Stomach (tissue), 9 donors: ENCODE data around the gene CXCL12. TPM values are rescaled to one million over a fixed set of nuclear protein-coding genes. Genes with fewer than 3 reads are reported as not detected.

Experiments used
- DNase-seq, 2 donors: peaks; one replicate each; pipeline versions ENCODE4 v3.0.0 to v3.0.0-alpha.2; 2013 to 2019
- H3K27ac ChIP-seq, 5 donors: fragments of 200-600 bp in 4 of 5; sonication (generic) in 4 of 5; one replicate each; pipeline ENCODE4 v1.5.1; 2013 to 2019; ENCODE audit warnings: mild to moderate bottlenecking in 1 of 5, moderate library complexity in 1 of 5
- H3K27me3 ChIP-seq, 3 donors: fragments of 200-600 bp; sonication (generic); one replicate each; pipeline ENCODE4 v1.5.1; 2017 to 2019; ENCODE audit warnings: mixed run types in 1 of 3
- H3K36me3 ChIP-seq, 4 donors: fragments of 200-600 bp; sonication (generic); 1 replicate in 3 of 4; 2 replicates in 1 of 4; pipeline ENCODE4 v1.5.1; 2016 to 2019
- H3K4me1 ChIP-seq, 4 donors: fragments of 200-600 bp; sonication (generic); one replicate each; pipeline ENCODE4 v1.5.1; 2016 to 2019
- H3K4me3 ChIP-seq, 4 donors: fragments of 200-600 bp; sonication (generic) in 3 of 4; one replicate each; pipeline ENCODE4 v1.5.1; 2016 to 2019; ENCODE audit warnings: mild to moderate bottlenecking in 1 of 4
- H3K9me3 ChIP-seq, 4 donors: fragments of 200-600 bp; sonication (generic); one replicate each; pipeline ENCODE4 v1.5.1; 2016 to 2019
- CTCF ChIP-seq, 7 experiments: fragments of 450-650 bp in 4 of 7; fragments of 200-600 bp in 3 of 7; sonication (generic) in 3 of 7; IDR thresholded peaks; one replicate each; pipeline ENCODE4 v1.5.1; 2016 to 2019; ENCODE audit warnings: antibody characterized with exemption in 7 of 7, control low read depth in 2 of 7, mild to moderate bottlenecking in 1 of 7
- EP300 ChIP-seq: sonication (generic); formaldehyde crosslinking; IDR thresholded peaks from one replicate; pipeline ENCODE4 v1.6.1; 2017; ENCODE audit warnings: antibody characterized with exemption
- POLR2A ChIP-seq, 4 donors: fragments of 450-650 bp; IDR thresholded peaks; one replicate each; pipeline ENCODE4 v1.6.1; 2016; ENCODE audit warnings: antibody characterized with exemption in 4 of 4, control low read depth in 2 of 4, mild to moderate bottlenecking in 1 of 4, moderate library complexity in 1 of 4
- POLR2AphosphoS5 ChIP-seq, 3 donors: sonication (generic); formaldehyde crosslinking; IDR thresholded peaks; one replicate each; pipeline ENCODE4 v1.6.1; 2016; ENCODE audit warnings: antibody characterized with exemption in 3 of 3
- WGBS, 5 donors: extraction: QIAGEN DNeasy Blood & Tissue Kit in 3 of 5; methylation state at CpG; one replicate each; pipeline versions ENCODE4 v1.1.5 to v1.1.7; 2013 to 2018; 5-methylcytosine and 5-hydroxymethylcytosine counted together
- intact Hi-C: fragments of 100-400 bp; cut with DNase I; formaldehyde crosslinking; loops from one replicate; pipeline ENCODE4 v1.15.1; 2023; ENCODE audit warnings: low total_unique reads
- polyA plus RNA-seq, 3 donors: library from polyadenylated mRNA; stranded (reverse); fragments of 200-250 nt; gene quantifications; one replicate each; pipeline ENCODE4 v1.2.3, GENCODE V29; 2013
- total RNA-seq, 5 donors: library from RNA; depleted of rRNA; stranded (reverse); fragments of >200 nt; gene quantifications; one replicate each; pipeline versions ENCODE4 v1.1.0 to v1.2.3, GENCODE V29; 2014 to 2016
- donor health status: healthy with polysubstance abuse.
- donor health status: Bipolar disorder and iron deficiency.
- donor health status: healthy.

Gene CXCL12
- total and polyA plus RNA-seq, 8 donors: 5.8 to 52.3 (median 12.9) TPM

DNA sequence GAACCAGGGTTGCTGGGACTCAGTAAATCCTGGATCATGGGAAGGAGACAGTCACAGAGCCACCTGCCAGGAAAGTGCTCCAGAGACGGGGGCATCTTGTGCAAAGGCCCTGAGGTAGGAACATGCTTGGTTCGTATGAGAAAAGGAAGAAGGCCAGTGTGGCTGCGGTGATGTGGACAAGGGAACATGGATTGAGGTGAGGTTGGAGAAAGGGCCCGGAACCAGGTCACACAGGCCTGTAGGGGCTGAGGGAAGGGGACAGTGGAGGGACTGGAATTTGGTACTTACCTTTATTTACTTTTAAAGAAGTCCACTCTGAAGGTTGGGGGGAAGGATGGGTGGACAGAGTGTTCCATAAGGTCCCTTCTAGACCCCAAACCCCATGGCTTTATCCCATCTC, 32.9 kb upstream of the CXCL12 start:
- intact Hi-C loops: no loop called here
- no peak for DNase-seq
- TF ChIP-seq EP300 (no peak), CTCF (IDR thresholded peaks at IDR 0.05) (no peak), POLR2AphosphoS5 (IDR thresholded peaks at IDR 0.05) (no peak), POLR2A (IDR thresholded peaks at IDR 0.05) (no peak)
- Histone ChIP-seq H3K4me3 (no peak overlapping the region), H3K9me3 (peaks cover 0 to 8% (median 2%) of the 10 kb centered on the region in 4 donors), H3K36me3 (no peaks in the 10 kb centered on the region), H3K27me3 (no peaks in the 10 kb centered on the region), H3K4me1 (no peaks in the 10 kb centered on the region), H3K27ac (no peak overlapping the region)
- 82 to 95% (median 90%) methylated on average over 4 of the region's 4 CpGs for WGBS, 5 donors

DNA sequence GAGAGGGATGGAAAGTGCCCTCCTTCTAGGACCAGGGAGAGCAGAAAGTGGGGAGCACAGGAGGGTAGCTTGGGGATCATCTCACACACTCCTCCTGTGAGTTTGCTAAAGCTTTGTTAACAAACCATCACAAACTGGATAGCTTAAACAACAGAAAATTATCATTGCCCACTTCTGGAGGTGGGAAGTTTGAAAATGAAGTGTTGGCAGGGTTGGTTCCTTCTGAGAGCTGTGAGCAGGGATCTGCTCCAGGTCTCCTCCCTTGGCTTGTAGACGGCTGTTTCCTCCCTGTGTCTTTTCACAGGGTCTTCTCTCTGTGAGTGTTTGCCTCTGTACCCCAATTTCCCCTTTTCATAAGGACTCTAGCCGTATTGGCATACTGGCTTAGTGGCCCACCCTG, 32.0 kb upstream of the CXCL12 start:
- Histone ChIP-seq H3K9me3 (peaks cover 0 to 8% (median 3%) of the 10 kb centered on the region in 4 donors), H3K27me3 (no peaks in the 10 kb centered on the region), H3K27ac (peak overlapping the region in 1 of 5 donors; percentile 46), H3K4me1 (no peaks in the 10 kb centered on the region), H3K4me3 (no peak overlapping the region), H3K36me3 (no peaks in the 10 kb centered on the region)
- WGBS, 5 donors: 48 to 74% (median 63%) methylated on average over 2 of the region's 2 CpGs
- no peak for DNase-seq
- TF ChIP-seq CTCF (IDR thresholded peaks at IDR 0.05) (no peak), POLR2A (IDR thresholded peaks at IDR 0.05) (no peak), POLR2AphosphoS5 (IDR thresholded peaks at IDR 0.05) (no peak), EP300 (no peak)
- intact Hi-C loops: no loop called here

DNA sequence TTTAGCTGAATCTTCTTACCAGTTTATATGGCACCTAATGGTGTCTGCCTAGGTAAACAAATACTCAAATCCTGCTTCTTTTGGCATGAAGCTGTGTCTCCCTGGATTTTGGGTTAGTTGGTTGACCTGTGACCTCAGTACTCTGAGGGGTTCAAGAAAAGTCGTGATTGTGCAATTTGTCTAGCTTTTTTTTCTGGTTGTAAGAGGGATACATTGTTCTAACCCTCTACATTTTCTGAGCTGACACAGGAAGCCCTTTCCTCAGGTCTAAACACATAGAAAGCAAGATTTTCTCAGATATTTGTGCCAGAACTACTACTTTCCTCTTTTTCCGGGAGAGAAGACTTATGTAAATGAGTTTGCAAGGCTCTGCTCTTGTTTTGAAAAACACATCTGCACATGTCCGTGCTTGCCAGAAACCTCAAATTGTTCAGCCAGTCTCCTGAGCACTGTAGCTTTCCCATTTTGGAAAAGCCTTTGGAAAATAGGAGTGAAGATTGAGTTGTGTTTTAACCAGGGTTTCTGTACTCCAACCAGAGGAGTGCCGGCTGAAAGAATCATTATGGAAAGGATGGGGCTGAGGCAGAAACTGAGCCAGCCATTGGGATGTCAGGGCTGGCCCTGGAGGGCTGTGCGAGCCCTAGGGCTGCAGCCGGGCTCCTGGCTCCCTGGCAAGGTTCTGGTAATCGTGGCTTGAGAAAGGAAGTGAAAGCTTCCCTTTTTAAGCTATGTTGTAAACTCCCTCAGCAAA, 31.3 kb upstream of the CXCL12 start:
- peak overlapping the region in 2 of 5 donors; percentile 3 to 46 for H3K27ac ChIP-seq
- intact Hi-C loops: no loop called here

DNA sequence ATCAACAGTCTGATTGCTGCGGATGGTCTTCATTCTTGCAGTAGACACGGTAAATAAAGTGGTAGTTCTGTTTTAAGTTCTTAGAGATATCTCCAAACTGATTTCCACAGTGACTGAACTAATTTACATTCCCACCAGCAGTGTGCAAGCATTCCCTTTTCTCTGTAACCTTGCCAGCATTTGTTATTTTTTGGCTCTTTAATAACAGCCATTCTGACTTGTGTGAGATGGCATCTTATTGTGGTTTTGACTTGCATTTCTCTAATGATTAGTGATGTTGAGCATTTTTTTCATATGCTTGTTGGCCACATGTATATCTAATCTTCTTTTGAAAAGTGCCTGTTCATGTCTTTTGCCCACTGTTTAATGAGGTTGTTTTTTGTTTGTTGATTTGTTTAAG, 30.2 kb upstream of the CXCL12 start:
- H3K36me3 ChIP-seq: no peaks in the 10 kb centered on the region
- 80 to 92% (median 85%) methylated on average over 2 of the region's 2 CpGs for WGBS, 5 donors
- no peaks in the 10 kb centered on the region for H3K27me3 ChIP-seq
- H3K9me3 ChIP-seq: peaks cover 0 to 18% (median 12%) of the 10 kb centered on the region in 4 donors
- TF ChIP-seq POLR2AphosphoS5 (IDR thresholded peaks at IDR 0.05) (no peak), CTCF (IDR thresholded peaks at IDR 0.05) (no peak), POLR2A (IDR thresholded peaks at IDR 0.05) (no peak), EP300 (no peak)
- H3K4me1 ChIP-seq: no peaks in the 10 kb centered on the region
- intact Hi-C loops: no loop called here
- no peak overlapping the region for H3K27ac ChIP-seq
- DNase-seq: no peak
- H3K4me3 ChIP-seq: no peak overlapping the region

More for the DNA sequence above, 31.3 kb upstream of the CXCL12 start:
- H3K36me3 ChIP-seq: no peaks in the 10 kb centered on the region
- 28 to 49% (median 40%) methylated on average over 7 of the region's 7 CpGs for WGBS, 5 donors
- DNase-seq: peak in 1 of 2 donors; percentile 51
- no peak overlapping the region for H3K4me3 ChIP-seq
- no peak for TF ChIP-seq POLR2AphosphoS5 (IDR thresholded peaks at IDR 0.05)
- no peak for TF ChIP-seq POLR2A (IDR thresholded peaks at IDR 0.05)
- no peak for TF ChIP-seq CTCF (IDR thresholded peaks at IDR 0.05)
- no peak for TF ChIP-seq EP300
- peaks cover 0 to 16% (median 10%) of the 10 kb centered on the region in 4 donors for H3K9me3 ChIP-seq
- H3K27me3 ChIP-seq: no peaks in the 10 kb centered on the region
- no peaks in the 10 kb centered on the region for H3K4me1 ChIP-seq
